GM20431 (cell line): ENCODE results near the gene GABBR1.

ENCODE experiments used
- in situ Hi-C: fragments of 300-500 bp; cut with MseI, MboI; formaldehyde crosslinking; loops from one replicate; pipeline ENCODE4 v1.15.0; 2020; ENCODE audit warnings: low sequenced_read_pairs; ENCODE audit not compliant: unreplicated experiment

GABBR1 gene

DNA sequence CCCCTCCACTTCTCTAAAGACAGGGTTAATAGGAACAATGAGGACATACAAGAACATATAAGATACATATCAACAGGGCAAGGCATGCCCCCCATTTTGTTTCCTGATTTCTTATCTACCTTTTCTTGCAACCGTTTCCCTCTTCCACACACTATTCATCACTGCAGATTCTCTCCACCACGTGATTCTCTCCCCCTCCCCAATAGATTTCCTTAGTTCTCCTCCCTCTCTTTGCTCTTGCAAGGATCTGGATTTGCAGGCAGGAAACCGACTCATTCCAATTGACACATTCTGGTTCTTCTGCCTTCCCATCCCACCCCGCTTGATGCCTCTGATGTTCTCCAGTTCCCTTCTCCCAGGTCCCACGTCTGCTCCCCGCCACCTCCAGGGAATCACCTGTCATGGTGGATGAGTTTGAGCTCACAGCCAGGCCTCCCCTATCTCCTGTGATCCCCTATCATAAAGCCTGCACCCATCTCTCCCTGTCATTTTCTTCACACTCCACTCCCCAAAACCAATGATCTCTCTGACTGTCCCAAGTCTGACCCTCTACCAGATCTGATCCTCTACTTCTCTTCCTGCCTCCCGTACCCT lies 7.5 kb downstream of the GABBR1 start:
- in situ Hi-C loops = no loop called here

DNA sequence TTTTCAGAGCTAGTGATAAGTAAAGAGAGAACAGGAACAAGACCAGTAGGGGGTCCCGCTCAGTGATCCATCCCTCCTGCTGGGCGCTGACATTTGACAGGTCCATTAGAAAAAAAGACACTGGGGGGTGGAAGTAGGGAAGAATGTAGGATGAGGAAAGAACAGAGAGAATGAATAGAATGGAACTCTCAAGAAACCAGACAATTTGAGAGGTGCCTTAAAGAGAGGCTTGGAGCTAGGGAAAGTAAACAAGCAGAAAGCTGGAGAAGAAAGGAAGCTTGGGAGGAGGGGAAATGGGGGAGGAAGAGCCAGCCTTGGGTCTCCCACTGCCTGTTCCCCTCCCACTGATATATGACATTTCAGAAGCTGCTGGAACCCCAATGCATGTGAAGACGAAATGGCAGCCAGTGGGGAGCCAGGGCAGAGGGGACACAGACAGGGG lies 8.4 kb downstream of the GABBR1 start:
- in situ Hi-C loops = no loop called here

DNA sequence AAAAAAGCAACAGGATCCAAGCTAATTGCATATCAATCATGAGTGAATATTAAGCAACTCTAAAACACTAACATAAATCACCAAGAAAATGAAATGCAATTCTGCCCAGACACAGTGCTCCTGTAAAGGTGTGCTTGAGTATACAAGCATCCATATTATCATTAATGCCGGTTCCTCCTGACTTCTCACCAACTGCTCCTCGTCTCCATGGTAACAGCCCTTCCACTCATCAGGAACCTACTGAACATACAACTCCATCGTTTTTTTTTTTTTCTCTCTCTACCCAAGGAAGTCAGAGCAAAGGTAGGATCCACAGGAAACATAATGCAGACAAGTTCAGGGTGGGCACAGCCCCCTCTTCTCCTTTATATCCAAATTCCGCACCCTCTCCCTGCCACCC lies 12.4 kb downstream of the GABBR1 start:
- in situ Hi-C loops = no loop called here

DNA sequence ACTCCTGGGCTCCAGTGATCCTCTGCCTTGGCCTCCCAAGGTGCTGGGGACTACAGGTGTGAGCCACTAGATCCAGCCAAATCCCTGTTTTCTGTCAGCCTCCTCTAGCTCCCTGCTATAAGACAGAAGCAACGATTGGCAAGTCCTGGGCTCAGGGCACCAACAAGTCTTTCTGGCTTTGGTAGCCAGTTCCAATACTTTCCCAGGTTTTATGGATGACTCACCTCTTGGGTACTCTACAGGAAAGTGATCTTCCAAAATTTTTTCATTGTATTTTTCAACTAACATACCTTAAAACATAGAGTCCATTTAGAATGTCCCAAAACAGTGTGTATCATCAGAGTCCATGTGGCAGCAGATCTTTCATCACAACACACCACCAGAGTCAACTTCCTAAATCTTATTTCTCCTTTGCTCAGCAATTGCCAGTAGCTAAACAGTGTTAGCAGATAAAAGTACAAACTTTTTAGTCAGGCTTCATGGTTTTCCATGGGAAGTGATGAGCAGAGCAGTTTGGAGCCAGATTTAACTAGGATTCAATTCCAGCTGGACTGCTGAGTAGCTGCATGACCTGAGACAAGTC lies 13.3 kb downstream of the GABBR1 start:
- in situ Hi-C loops = no loop called here

DNA sequence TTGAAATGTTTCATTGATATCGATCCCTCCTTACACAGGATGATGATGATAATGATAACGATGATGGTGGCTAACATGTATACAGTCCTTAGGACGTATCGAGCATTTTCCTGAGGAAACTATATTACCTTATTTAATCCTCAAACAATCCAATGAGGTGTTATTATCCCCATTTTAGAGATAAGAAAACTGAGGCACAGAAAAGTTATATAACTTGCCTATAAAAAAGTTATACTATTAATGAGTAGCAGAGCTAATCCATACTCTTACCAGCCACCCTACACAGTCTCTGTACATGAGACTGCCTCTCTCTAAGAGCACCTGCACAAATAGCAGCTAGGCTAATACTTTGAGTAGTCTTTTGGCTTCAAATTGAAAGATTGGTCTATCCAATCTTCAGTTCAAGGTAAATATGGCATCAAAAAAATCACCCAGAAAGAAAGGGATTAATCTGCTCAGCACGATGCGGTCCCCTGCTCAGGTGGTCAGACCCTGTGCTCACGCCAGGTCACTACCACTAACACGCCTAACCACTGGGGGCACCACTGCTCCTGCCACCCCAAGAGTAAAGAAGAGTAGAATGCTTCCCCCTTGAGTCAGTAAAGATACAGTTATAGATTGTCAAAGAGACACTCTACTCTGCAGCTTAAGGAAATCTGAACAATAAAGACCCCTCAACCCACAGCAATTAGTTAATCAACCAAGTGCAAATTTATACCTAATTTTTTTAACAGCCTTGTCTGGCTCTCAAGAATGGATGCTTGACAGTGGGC lies 15.0 kb downstream of the GABBR1 start:
- in situ Hi-C loops = no loop called here

DNA sequence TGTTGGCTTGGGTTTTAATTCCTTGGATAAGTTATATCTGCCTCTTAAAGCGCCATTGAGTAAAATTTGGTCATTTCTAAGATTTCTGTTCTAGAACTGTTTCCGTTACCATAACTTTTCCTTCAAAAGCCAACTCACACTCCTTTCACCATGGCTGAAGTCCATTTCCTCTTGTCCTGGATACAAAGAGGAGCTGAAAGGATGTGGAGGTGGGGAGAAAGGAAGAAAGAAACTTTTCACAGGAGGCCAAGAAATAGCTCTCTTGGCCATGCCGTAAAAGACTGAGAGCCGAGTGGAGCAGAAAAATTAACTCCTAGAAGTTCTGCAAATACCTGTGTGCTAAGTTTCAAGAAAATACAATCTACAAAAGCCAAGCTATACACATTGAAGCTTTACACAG lies 21.6 kb downstream of the GABBR1 start:
- in situ Hi-C loops = no loop called here

DNA sequence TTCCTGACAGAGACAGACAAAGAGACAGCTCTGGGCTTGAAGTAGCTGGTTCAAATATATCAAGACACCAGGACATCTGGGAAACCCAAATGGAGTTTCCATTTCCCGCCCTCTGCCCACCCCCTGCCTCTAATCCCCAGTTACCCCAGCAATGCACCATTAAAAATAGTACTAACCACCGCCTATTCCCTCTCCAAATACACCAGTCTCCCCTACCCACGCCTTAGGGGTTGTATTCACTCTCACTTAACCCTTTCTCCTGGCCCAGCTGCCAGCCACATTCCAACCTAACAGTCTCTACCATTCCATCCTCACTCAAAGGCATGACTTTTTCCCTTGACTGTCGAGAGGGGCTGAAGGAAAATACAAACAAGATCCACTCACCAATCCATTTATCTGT lies 22.4 kb downstream of the GABBR1 start:
- in situ Hi-C loops = no loop called here

DNA sequence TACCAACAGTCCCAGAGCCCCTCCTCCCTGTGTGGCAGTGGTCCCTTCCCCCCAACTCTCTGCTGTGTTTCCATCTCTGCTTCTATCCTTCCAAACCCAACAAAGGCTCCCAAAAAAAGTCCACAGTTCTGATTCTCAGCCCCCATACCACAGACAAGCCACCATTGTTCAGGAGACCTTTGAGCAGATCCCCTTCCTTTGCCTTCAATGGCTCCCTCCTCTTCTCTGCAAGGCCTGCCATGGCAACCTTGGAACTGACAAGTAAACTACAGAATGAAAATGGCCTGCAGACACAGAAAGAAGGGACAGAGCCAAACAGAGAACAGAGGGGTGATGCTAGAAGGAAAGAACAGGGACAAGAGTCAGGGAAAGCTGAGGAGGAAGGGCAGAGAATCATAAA lies 24.9 kb downstream of the GABBR1 start:
- in situ Hi-C loops = no loop called here

DNA sequence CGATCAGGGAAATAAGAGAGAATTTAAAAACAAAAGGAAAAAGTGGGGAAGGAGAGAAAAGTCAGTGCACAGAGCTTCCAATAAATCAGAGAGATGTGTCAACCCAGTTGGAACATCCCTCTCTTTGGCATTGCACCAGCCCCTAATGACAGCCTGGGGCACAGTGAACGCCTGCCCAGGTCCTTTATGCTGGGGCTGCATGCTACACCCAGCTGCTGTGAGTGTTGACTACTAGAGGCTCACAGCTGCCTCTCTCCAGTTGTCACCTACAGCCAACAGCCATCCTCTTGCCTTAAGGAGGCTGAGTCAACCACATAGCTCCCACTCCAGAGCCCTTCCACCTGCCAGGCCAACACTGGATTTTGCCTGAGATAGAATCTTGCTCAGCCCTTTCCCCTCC lies 29.1 kb downstream of the GABBR1 start:
- in situ Hi-C loops = no loop called here

DNA sequence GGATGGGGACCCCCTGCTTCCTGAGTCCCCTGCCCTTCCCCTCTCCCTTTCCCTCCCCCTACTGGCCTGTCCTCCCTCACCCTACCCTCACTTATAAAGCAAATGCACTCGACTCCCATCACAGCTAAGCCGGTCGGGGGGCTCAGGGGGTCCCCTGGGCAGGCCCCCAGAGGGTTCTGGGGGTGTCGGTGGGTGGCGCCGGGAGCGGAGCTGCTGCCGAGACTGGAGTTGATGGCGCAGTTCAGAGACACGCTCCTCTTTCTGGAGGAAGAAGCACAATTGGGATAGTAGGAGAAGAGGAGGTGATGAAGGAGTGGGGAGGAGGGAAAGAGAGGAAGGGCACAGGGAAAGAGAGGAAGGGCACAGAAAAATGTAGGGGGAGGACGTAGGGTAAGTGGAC lies 29.5 kb downstream of the GABBR1 start:
- in situ Hi-C loops = no loop called here

DNA sequence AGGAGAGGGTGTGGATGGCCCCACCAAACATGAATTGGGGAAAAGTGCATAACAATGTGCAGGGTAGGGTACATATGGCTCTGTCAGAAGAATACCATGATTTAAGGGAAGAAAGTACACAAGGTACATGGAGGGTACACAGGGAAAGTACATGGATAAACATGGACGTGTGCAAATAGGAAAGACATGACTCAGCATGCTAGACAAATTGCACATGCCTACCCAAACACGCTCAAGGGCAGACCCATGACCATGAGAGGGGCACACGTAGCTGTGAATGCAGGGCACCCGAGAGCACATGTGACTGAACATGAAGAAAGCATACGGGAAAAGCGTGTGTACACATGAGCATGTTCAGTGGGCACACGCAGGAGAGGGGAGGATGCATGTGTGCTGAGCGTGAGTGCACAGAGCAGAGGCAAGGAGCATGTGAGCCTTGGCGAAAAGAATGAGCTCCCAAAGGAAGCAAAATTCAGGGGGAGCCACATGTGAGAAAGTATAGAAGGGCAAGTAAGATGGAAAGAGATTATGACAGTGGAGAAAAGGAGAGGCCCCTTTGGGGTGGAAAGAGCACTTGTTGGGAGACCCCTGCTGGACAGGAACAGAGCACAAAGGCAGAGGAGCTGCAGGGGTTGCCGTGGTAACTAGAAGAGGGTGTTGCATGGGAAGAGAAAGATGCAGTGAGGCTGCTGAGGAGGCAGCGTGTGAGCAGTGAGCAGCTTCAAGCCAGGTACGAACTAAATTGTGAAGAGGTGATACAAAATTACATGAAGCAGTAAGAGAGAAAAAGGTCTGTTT lies 30.2 kb downstream of the GABBR1 start:
- in situ Hi-C loops = no loop called here

DNA sequence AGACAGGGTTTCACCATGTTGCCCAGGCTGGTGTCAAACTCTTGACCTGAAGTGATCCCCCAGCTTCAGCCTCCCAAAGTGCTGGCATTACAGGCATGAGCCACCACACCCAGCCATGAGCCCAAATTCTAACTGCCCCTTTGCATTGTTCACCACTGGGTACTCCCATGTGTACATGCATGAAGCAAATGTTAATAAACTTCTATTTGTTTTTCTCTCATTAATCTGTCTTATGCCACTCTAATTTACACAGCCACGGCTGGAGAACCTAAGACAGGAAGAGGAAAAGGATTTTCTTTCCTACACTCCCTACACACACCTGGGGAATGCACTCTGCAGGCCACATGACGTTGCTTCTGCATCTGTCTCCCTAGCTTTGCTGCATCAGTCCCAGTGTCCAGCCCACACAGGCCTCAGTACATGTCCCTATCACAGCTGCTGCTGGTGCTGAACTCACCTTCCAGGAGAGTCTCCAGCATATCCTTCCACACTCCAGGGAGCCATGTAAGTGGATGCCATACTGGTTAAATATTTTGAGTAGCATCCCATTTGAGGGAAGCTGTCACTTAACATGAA lies 34.7 kb downstream of the GABBR1 start:
- in situ Hi-C loops = loop anchor here (25.0 kb wide), 1 partner anchor 911 kb away; no protein-coding TSS in a partner anchor

DNA sequence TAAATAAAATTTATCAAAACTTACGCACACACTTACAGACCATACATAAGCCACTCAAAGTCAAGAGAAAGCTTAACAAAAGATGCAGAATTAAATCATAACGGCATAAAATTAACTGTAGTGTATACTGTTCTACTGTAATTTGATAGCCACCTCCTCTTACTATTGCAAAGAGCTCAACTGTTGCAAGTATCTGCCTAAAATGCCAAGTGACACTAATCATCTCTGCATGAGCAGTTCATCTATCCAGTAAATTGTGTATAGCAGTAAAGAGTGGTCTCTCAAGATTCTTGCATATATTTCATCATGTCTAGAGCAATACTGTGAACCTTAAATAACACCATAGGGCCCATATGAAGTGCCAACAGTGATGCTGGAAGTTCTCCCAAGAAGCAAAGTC lies 35.8 kb downstream of the GABBR1 start:
- in situ Hi-C loops = loop anchor here (25.0 kb wide), 1 partner anchor 910 kb away; no protein-coding TSS in a partner anchor

DNA sequence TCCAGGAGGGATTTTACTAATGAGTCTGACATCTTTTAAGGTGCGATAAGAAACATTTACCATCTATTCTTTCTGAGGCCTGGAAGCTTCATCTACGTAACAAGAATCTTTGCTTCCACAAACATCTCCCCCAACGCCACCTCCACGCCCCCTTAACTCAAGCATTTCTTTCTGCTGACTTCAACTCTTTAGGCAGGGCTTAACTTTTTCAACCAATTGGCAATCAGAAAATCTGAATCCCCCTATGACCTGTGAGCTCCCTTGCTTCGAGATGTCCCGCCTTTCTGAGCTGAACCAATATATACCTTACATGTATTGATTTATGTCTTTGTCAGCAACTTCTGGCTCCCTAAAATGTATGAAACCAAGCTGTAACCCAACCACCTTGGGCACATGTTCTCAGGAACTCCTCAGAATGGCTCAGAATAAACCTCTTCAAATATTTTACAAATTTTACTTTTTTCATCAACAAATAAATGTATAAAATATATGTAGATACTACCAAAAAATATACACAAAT lies 36.5 kb downstream of the GABBR1 start:
- in situ Hi-C loops = loop anchor here (25.0 kb wide), 1 partner anchor 909 kb away; no protein-coding TSS in a partner anchor

DNA sequence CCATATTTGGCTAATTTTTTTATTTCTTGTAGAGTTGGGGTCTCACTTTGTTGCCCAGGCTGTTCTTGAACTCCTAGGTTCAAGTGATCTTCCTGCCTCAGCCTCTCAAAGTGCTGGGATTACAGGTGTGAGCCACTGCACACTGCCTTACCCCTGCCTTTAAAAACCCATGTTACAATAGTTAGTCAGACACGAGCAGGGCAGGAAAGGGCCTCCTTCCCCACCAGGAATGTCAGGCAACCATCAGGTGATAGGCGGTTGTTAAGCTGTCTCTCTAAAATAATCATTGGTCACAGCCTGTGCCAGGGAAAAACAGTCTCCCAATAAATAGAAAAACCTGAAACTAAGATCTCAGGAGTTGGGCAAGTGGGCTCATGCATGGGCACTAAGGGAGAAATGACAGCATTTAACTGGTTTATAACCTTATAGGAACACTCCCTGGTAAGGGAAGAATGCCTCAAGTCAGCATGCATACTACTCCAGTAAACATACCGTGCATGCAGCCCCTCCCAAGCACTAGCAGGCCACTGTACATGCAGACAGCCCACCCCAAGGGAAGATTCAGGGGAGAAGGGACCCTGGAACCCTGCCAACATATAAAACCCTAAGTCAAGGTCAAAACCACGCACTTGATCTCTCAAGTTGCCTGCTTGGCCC lies 39.7 kb downstream of the GABBR1 start:
- in situ Hi-C loops = loop anchor here (25.0 kb wide), 1 partner anchor 906 kb away; no protein-coding TSS in a partner anchor

DNA sequence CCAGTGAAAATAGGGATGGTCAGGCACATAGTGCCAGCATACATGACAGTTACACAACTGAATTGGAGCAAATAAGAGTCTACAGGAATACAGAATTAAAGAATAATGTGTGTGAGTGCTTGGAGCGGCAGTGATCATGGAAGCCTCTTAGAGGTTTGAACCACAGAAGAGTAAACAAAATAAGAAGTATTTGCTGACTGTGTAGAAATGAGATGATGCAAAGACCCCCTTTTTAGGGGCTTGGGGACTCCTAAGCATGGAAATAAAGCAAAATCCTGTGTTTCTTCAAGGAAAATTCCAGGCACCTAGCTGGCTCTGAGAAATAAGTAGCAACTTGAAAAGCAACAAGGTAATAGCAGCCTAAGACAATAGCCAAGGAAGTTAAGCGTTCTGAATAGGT lies 41.3 kb downstream of the GABBR1 start:
- in situ Hi-C loops = loop anchor here (25.0 kb wide), 1 partner anchor 904 kb away; no protein-coding TSS in a partner anchor

DNA sequence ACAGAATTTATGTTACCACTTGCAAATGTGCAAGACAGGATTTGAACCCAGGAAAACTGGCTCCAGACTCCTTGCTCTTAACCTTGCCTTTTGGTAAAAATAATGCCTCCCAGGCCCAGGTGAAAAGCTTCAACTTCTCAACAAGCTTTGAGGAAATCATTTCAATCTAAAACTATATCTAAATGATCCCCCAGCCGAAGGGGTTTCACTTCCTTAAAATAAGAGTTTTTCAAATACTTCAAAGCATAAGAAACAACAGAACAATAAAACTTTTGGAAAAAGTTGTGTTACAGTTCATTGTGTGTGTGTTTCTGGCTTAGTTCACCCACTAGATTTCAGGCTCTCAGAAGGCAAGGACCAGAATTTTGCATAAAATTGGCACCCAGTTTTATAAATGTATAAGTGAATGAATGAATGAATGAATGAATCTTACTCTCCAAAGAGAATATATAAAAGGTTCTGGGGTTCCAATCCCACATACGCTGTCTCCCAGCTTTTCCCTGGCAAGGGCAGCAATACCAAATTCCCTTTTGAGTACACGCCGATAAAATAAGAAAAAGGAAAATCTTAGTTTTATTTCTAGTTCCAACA lies 42.7 kb downstream of the GABBR1 start:
- in situ Hi-C loops = loop anchor here (25.0 kb wide), 1 partner anchor 903 kb away; no protein-coding TSS in a partner anchor

DNA sequence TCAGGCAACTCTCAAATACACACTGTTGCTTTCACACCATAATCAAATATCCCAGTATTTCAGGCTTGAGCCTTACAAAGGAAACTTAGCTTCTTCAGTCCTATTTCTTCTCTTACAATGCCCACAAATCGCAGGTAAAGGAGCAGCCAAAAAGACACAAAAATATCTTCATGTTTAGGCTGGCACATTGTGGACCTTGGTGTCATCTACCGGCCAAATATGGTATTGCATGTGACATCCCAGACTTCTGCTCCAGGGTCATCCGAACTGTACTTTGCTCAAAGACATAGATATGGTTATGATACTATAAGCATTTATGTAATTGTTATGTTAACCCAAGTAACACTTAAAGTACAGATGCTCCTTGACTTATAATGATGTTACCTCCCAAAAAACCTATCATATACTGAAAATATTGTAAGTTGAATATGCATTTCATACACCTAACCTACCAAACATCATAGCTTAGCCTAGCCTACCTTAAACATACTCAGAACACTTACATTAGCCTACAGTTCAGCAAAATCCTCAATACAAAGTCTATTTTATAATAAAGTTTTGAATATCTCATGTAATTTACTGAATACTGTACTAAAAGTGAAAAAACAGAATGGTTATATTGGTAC lies 43.4 kb downstream of the GABBR1 start:
- in situ Hi-C loops = loop anchor here (25.0 kb wide), 1 partner anchor 902 kb away; no protein-coding TSS in a partner anchor
